ENCODE data around the gene ATP9A.

Gene ATP9A

GRCh38 chr20:51660672-51661608 lies 107.2 kb downstream of the ATP9A start (continued):
- TF ChIP-seq REPIN1 (tag by site-specific recombination; IDR thresholded peaks at IDR 0.05; ENCODE audit: low read depth) (no peak), ZNF362 (tag by site-specific recombination; IDR thresholded peaks at IDR 0.05) (peak; percentile 77; the same call in 1 of the 2 replicates), ZNF830 (tag by site-specific recombination; IDR thresholded peaks at IDR 0.05; ENCODE audit: low read depth) (no peak), ZNF302 (tag by site-specific recombination; IDR thresholded peaks at IDR 0.05; ENCODE audit: low read depth) (no peak), ZNF121 (tag by site-specific recombination; IDR thresholded peaks at IDR 0.05) (peak; percentile 70), ZNF416 (tag by site-specific recombination; IDR thresholded peaks at IDR 0.05) (no peak), ZNF555 (tag by site-specific recombination; conservative IDR thresholded peaks at IDR 0.05) (no peak), ZNF768 (tag by site-specific recombination; IDR thresholded peaks at IDR 0.05) (no peak), HOXC10 (CRISPR knock-in tag; IDR thresholded peaks at IDR 0.05) (no peak), REST (tag by site-specific recombination; IDR thresholded peaks at IDR 0.05) (no peak), ZNF529 (tag by site-specific recombination; IDR thresholded peaks at IDR 0.05; ENCODE audit: insufficient replicate concordance) (no peak), ZNF341 (tag by site-specific recombination; IDR thresholded peaks at IDR 0.05; ENCODE audit: low read depth) (peak; percentile 33; the same call in 1 of the 2 replicates), ZNF670 (tag by site-specific recombination; IDR thresholded peaks at IDR 0.05; ENCODE audit: low read depth) (no peak), ZNF600 (tag by site-specific recombination; IDR thresholded peaks at IDR 0.05) (no peak), PATZ1 (tag by site-specific recombination; IDR thresholded peaks at IDR 0.05) (no peak), SETDB1 (IDR thresholded peaks at IDR 0.05; ENCODE audit: insufficient read length, low read length) (no peak), TCF7L2 (IDR thresholded peaks at IDR 0.05; ENCODE audit: borderline replicate concordance, low read depth, low read length) (no peak), ZBTB26 (tag by site-specific recombination; optimal IDR thresholded peaks at IDR 0.05) (no peak)

Measured in HEK293 (cell line).